GM21737 (cell line): ENCODE data around the gene AHRR.
"Not testable (repeated sequence)": the region's sequence is repeated elsewhere in the genome, so short reads cannot be mapped to it uniquely, and the experiment has no call there.

Experiments used
- ATAC-seq: cut with Tn5 transposase; IDR thresholded peaks from one replicate; pipeline ENCODE4 v1.9.1; 2021; ENCODE audit warnings: mild to moderate bottlenecking, moderate library complexity; ENCODE audit not compliant: unreplicated experiment

Gene AHRR

DNA sequence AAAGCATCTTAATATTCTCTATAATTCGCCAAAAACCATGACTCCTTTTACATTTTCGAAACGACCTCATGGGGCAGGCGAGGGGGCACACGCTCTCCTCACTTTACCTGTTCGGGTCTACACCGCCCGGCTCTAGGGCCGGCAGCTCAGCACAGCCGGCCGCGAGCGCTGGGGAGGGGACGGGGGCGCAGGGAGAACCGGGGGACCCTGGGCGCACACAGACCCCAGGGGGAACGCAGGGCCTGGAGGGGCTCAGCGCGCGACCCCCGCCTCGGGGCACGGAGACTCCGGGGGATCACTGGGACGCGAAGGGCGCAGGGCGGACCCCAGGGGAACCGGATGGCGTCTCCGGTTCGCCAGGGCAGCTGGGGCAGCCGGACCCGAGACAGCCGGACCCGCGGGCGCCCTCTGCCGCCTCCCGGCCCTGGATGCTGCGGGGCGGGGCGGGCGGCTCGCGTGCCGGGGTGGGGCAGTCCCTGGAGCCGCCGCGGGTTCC, at the start of gene AHRR:
Gene AHRR, plus strand, starts transcription at position 485 of the 496 bp plus-strand sequence. CDS start 22,189 bp downstream, outside the sequence.
- ATAC-seq: peak; percentile 51

DNA sequence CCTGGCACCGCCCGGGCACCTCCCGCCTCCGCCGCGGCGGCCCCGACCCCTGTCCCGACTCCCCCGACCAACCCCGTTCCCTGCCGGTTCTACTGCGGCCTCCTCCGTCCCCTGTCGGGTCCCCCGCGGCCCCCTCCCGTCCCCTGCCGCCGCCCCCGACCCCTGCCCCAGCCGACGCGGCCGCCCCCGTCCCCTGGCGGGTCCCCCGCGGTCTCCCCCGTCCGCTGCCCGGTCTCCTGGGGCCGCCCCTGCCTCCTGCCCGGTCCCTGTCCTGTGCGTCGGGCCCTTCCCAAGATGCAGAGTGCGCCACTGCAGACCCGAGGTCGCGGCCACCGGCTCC, 49.7 kb upstream of the AHRR start:
- ATAC-seq: not testable (repeated sequence)

GRCh38 chr5:273091-273490, 48.4 kb upstream of the AHRR start:
- not testable (repeated sequence) for ATAC-seq

GRCh38 chr5:273491-273890, 48.0 kb upstream of the AHRR start:
- ATAC-seq: not testable (repeated sequence)

DNA sequence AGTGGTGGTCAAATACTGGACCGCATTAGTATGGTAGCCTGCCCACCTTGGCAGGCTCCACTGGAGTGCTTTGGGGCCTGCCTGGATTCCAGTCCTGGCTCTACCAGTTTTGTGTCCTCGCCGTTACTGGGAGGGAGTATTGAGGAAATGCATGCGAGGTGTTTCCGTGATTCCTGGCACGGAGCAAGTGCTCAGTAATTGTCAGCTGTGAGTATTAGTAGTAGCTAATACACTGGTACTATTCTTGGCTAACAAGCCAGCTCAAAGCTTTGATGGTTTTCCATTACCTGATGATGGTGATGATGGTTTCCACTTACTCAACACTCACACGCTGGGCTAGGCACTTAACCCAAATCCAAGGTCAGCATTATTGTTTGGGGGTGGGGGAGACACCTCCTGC, 47.2 kb upstream of the AHRR start:
- not testable (repeated sequence) for ATAC-seq

DNA sequence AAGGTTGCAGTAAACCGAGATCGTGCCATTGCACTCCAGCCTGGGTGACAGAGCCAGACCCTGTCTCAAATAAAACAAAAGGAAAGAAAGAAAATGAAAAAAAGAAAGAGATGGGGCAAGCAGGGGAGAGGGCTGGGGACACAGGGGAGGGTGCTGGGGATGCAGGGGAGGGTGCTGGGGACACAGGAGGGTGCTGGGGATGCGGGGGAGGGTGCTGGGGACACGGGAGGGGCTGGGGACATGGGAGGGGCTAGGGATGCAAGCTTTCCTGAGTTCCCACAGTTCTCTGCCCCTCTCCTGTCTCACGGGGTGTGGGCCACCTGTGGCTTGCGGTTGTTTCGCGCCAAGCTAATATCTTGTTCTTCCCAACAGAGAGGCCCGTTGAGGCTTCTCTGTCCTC, 42.9 kb upstream of the AHRR start:
- ATAC-seq: no peak

DNA sequence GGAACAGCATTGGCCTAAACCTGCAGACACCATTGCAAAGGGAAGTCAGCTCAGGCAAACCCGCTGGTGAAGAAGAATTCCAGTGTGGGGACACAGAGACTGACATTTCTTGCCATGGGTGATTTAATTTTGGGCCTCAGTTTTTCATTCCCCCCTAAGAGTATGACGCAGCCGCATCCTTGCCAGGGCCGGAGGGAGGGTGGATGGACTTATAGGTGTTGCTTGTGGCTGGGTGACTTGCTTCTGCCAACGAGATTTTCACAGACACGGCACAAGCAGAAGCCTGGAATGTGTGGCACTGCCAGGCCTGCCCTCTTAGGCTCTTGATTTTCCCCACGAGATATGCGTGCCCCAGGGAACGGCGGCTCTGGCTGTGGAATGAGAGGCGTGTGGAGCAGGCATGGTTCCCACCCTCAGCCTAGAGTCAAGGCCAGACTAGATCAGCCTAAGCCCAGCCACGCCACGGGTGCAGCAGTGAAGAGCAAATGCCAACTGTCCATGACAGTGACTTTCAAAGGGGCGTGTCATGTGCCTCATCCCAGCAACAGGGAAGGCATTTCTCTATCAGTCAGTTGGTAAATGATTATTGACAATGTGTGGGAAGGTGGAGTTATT, 42.4 kb upstream of the AHRR start:
- ATAC-seq: not testable (repeated sequence)

DNA sequence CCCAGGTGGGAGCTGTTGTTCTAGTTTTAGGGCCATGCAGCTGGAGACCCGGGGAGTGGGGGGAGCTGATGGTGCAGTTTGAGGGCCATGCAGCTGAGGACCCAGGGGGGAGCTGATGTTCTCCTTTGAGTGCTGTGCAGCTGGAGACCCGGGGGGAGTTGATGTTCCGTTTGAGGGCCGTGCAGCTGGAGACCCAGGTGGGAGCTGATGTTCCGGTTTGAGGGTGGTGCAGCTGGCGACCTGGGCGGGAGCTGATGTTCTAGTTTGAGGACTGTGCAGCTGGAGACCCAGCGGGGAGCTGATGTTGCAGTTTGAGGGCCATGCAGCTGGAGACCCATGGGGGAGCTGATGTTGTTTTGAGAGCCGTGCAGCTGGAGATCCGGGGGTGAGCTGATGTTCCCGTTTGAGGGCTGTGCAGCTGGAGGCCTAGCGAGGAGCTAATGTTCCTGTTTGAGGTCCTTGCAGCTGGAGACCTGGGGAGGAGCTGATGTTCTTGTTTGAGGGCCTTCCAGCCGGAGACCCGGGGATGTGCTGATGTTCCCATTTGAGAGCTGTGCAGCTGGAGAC, 35.4 kb upstream of the AHRR start:
- ATAC-seq: no peak

DNA sequence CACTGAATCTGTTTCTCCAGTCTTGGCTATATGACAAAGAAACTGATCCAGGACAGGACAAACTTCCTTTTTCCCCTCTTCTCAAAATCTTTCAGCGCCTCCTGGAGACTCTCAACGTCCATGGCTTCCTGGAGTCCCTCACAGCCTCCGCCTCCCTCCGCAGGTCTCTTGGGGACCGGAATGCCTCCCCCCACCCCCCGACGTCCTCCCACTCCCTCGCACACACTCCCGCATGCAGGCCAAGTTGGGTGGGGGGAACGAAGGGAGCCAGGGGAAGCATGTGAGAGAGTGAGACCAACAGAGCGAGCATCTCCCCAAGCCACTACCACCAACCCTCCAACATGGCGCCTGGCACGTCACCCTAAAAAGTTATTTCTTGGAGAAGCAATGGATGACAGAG, 31.3 kb upstream of the AHRR start:
- not testable (repeated sequence) for ATAC-seq

GRCh38 chr5:291345-291744, 30.2 kb upstream of the AHRR start:
- ATAC-seq: not testable (repeated sequence)

DNA sequence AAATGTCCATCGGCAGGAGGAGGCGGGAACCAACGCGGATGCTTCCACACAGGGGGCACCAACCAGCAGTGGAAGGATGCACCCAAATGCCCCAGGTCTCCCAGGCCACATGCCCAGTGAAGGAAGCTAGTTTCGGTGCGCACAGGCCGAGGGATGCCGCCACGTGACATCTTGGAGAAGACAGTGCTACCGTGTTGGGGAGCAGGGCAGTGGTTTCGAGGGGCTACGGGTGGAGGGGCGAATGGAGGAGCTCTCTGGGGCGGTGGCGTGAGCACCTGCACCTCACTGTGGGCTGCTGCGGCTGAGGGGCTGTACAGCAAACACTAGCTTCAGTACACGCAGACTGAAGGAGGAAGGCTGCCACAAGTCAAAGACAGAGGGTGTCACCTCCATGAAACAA, 26.7 kb upstream of the AHRR start:
- not testable (repeated sequence) for ATAC-seq

GRCh38 chr5:296207-296606, 25.3 kb upstream of the AHRR start:
- ATAC-seq: not testable (repeated sequence)

DNA sequence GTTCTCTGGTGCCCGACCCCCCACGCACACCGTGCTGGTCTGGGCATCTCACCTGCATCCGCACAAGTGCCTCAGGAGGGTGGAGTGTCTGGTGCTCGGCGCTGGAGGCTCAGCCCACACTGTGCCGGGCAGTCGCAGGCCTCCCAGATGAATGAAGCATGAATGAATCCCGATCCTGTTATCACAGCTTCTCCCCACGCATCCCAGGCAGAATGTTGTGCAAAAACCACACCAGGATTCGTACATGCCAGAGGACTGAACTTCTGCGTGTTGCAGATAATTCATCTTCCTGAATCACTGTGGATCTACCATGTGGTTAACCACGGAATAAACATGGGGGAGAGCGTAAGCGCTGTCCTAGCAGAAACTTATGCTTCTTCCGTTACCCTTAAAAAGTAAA, 24.6 kb upstream of the AHRR start:
- ATAC-seq: not testable (repeated sequence)

DNA sequence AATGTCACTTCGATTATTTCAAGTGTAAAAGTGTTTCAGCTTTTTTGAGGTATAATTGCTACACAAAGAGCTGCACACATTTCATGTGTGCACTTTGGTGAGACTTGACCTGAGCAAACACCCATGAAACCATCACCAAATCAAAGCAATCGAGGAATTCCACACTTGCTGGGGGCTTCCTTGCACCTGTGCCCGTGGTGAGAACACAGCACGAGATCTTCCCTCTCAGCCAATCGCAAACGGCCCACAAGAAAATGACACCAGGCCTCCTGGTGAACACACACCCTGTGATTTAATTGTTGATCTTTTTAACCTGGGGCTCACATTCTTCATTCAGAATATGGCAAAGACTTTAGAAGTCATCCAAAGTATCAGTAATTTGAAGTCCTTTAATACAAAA, 24.1 kb upstream of the AHRR start:
- ATAC-seq: not testable (repeated sequence)

- ATAC-seq: not testable (repeated sequence)
Observed at GRCh38 chr5:297991-298736, 23.4 kb upstream of the AHRR start.

DNA sequence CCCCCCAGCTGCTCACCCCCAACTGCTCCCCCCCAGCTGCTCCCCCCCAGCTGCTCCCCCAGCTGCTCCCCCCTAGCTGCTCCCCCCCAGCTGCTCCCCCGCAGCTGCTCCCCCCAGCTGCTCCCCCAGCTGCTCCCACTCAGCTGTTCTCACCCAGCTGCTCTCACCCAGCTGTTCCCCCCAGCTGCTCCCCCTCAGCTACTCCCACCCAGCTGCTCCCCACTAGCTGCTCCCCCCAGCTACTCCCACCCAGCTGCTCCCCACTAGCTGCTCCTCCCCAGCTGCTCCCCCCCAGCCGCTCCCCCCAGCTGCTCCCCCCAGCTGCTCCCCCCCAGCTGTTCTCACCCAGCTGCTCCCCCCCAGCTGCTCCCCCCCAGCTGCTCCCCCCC, 22.8 kb upstream of the AHRR start:
- ATAC-seq: no peak

- not testable (repeated sequence) for ATAC-seq
Observed at GRCh38 chr5:299921-300320, 21.6 kb upstream of the AHRR start.

- not testable (repeated sequence) for ATAC-seq
Observed at GRCh38 chr5:300691-301435, 20.7 kb upstream of the AHRR start.

DNA sequence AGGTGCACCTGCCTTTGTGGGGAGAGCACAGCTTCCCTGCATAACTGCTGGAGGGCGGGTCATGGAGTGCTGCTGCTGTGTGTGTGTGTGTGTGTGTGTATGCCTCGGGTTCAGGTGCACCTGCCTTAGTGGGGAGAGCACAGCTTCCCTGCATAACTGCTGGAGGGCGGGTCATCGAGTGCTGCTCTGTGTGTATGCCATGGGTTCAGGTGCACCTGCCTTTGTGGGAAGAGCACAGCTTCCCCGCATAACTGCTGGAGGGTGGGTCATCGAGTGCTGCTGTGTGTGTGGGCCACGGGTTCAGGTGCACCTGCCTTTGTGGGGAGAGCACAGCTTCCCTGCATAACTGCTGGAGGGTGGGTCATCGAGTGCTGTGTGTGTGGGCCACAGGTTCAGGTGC, 19.1 kb upstream of the AHRR start:
- ATAC-seq: not testable (repeated sequence)

DNA sequence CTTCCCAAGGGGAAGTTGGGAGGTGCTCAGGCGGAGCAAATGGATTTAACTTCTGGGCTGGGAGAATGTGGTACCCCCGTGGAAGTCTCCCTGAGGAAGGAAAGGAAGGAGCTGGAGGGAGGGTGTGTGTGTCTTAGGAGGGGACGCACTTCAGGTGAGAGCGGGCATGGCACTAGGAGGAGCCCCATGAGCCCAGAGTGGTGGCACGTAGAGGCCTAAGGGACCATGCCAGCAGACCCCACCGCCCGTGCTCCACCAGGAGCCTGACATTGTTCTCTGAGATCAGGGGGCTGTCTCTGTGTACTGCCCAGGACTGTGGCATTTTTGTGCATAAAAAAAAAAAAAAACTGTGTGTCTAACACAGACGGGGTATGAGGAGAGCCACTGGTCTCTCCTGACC, 18.5 kb upstream of the AHRR start:
- ATAC-seq: no peak

GRCh38 chr5:303741-304140, 17.8 kb upstream of the AHRR start:
- not testable (repeated sequence) for ATAC-seq
